Left forelimb (tissue), 1 donor: ENCODE data around the gene PPP2R2D.
"Not testable (repeated sequence)": the region's sequence is repeated elsewhere in the genome, so short reads cannot be mapped to it uniquely, and the experiment has no call there.

Source experiments
- DNase-seq: peaks from one replicate; pipeline ENCODE4 v3.0.0-alpha.2; 2018; ENCODE audit warnings: low spot score

The PPP2R2D gene

DNA sequence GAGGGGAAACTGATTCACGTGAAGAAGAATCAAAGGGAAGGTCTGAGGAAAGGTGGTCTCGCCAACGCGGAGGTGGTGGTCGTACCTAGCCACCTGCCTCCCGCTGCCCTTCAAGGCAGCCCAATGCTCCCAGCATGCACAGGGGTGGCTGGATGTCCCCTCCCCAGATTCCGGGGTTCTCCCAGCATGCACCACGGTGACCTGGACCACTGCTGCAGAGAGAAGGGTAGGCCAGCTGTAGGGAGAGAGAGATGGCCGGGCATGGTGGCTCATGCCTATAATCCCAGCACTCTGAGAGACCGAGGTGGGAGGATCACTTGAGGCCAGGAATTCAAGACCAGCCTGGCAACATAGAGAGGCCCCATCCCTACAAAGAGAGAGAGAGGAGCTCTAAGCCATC, 32.4 kb upstream of the PPP2R2D start:
- DNase-seq = no peak

DNA sequence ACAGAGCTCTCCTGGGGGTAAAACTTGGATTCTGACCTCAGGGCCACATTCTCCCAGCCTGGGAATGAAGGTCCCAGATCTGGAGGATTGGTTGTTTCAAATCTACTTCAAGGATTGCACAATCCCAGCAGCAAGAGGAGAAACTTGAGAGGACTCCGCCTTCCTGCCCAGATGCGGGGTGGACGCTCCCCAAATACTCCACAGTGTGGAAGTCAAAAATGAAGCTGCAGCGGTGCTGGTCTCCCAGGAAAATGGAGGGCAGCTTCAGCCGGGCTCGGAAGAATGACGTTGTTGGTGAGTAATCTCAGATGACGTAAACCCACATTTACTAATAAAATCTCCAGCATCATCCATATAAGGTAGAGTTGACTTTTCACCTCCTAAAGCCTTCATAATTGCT, 31.5 kb upstream of the PPP2R2D start:
- peak; percentile 22 for DNase-seq

DNA sequence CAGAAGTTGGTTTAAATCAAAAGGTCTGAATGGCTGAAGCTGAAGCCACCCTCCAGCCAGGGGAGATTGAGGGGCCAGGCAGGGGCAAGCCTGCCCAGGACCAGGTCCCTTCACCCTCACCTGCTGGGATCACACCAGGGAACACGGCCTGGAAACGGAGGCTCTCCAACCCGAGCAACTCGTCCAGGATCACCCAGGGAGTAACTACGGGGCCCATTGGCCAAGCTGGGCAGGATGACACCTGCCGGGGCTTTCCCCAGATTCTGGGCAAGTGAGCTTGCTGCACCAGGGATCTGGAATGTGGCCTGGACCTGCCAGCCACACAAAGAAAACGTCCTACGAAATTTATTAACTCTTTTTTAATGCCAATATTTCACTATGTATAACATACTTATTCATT, 30.4 kb upstream of the PPP2R2D start:
- DNase-seq = peak; percentile 64

DNA sequence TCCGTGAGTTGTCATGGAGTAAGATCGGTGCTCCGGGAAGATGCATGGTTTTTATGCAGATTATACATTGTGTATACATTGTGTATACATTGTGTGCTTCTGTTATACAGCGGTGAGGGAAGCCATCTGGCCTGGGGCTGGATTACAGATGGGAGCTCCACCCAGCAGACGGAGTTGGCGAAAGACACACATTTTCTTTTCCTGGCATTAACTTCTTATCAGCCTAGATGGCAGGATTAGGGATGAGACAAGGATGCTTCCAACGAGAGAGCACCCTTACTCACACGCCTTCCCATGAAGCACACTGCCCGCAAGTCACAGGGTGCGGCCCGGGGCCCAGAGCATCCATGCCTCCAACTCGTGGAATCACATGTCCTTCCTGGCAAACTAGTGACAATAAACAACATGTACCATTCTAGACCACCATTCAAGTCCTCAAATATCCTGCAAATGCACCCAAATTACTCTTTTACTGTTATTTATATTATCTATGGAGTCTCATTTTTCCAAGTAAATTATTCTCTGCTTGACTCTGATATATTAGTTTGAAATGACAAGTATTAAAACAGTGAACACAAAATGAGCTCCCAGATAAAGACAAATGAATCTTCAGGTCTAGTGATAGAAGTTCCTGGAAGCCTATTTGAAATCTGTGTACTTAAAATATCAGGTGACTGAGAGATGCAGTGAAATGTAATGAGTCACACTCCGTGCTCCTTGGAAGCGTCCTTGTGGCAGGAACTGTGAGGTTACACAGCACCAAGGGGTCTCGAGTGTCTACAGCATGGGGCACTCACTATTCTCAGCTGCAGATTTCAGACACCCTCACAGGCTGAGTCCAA, 29.8 kb upstream of the PPP2R2D start:
- DNase-seq = no peak

DNA sequence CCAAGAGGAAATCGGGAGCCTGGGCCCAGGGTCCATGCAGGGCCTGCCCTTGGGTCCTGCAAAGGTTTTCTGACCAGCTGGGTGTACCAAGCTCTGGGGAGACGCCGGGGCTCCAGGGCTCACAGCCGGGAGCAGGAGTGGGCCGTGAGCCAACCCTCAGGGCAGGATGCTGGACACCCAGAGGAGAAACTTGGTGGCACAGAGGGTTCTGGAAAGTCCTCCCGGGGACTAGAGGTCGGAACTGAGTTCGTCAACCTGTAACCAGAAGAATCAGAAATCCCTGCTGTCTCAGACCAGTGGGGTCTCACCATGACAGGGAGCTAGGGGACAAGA, 29.2 kb upstream of the PPP2R2D start:
- peak; percentile 48 for DNase-seq

DNA sequence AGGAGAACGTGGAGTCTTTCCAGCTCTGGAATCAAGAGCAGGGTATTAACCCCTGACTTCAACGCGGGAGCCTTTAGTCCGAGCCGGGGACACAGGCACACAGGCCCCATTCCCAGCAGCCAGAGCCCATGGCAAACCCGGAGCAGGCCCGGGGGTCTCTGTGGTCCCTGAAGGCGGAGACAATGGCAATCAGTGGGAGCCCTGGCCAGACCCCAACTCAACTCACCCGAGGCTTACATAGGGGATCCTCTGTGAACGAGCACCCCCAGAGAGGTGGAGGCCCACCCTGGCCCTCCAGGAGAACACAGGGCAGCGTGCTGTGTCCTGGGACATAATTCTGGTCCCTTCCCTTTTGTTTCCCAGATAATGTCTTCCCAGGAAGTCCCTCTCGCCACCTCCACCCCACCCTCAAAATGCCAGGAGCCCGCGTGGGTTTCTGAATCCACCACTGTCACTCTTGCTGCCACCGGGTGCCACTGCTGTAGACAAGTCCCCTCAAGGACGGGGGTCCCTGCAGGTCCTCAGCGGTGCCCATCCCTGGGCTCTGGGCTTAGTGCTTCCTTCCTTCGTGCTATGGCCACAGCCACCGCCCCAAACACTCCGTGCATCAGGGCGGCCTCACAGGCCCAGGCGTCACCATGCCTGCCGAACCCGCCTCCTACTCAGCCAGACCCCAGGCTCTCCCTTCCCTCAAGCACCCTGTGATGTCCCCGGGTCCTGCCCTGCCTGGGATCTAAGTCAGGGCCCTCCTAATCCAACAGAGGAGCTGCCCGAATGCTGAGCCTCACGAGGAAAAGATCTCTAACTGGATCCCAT, 28.6 kb upstream of the PPP2R2D start:
- peak; percentile 44 for DNase-seq

DNA sequence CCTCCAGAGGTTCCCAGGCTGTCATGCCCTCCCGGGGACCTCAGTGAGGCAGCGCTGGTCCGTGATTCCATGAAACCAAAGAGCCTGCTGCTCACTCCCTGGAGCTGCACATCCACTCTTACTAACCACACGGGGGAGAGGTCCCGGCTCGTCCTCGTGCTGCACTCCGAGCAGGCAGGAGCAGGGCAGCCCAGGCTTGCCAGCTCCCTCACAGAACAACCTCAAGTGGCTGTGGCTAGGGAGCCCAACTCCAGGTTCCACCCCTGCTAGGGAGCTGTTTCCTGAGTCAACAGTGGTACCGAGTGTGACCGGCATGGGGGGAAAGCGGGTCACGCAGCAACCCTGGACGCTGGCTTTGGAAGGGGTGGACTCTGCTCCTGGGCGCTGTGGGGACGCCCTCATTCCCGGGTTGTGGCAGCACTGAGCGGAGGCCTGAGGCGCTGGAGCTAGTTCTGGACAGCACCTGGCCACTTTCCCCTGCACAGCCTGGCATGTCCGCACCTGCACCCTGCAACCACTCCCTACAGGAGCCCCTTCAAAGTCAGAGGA, 27.9 kb upstream of the PPP2R2D start:
- peak; percentile 55 for DNase-seq

DNA sequence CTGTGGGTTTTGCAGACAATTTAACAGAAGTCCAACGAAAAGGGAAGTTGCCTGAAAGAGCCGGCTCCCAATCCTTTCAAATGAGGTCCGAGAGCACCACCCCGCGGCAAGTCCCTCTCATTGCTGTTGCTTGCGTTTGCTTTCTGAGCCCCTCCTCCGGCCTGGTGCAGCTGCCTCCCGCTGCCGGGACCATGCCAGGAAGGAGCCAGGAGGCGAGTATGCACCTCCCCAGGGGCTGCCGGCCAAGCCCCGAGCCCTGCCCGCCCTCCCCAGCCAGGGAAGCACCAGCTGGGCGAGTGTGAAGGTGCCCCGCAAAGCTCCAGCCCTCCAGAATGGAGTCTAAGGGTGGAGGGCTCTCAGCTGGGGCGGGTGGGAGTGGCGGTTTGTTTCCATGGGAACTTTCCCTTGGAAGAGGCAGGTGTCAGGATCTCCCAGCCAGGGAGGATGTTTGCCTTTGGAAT, 25.8 kb upstream of the PPP2R2D start:
- DNase-seq = peak; percentile 87

DNA sequence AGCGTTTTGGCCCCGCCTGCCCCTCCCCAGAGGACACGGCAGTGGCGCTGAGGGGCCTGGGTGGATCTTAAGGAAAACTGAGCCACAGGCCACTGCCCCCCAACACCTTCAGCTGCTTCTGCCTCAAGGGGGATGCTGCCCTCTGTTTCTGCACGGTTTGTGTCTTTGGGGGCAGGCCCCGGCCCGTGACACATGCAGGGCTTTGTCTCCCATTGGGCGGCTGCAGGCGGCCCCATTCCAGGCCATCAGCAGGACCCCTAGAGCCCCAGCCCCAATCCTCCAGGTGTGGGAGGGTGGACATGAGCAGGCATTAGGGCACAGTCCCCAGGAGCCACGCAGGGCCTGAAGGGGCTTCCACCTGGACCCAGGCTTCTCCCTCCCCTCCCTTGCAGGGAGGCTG, 25.3 kb upstream of the PPP2R2D start:
- DNase-seq = no peak

DNA sequence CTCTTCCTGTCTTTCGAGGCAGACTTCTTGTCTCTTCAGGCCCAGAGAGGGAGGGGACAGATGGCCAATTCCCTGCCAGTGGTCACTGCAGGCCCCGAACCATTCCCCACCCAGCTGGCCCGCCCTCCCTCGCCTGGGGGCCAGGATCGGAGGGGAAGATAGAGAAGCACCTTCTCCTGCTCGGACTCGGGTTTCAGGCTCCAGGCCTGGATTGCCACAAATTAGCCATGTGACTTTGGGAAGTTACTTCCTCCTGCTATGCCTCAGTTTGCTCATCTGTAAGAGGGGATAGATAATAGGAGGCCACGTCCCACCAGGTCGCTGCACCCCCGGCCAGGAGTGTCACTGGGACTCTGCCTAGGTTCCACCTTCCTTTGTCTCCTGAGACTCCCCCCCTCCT, 24.8 kb upstream of the PPP2R2D start:
- DNase-seq = peak; percentile 61

DNA sequence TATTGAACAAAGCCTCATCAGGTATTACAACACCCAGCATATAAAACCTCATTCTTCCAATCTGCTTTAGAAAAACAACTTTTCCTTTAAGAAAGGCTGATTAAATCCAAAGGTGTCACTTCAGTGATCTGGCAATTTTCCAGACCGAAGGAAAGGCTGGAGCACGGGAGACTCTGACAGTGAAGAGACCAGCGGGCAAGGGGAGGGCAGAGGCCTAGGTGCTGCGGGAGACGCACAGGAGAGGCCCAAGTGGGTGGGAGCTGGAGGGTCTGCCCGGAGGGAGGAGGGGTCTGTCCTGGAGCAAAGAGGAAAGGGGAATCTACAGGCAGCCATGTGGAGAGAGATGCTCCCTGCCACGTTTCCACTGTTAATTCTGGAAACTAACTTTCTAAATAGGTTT, 24.3 kb upstream of the PPP2R2D start:
- peak; percentile 46 for DNase-seq

DNA sequence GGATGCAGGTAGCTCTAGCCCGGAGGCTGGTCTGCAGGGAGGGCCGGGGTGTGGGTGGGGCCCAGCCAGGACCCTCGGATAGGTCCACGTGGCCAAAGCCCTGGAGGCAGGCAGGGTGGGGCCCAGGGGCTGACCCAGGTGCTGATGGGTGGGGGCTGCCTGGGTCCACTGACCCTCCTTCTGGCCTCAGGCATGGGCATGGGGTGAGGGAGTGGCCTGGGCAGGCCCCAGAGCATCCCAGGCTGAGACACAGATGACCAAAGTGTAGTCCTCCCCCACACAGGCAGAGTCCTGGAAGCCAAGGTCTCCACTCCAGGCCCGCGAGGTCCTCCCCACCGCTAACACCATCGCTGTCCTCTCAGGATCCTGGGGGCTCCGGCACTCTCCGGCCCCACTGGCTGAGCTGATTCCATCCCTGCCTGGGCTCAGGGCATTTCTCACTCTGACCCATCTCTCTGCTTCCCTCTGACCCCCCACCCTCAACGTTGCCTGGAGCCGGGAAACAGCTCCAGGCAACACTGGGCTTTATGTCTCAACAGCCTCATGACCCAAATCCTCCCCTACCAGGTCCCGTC, 20.7 kb upstream of the PPP2R2D start:
- no peak for DNase-seq

DNA sequence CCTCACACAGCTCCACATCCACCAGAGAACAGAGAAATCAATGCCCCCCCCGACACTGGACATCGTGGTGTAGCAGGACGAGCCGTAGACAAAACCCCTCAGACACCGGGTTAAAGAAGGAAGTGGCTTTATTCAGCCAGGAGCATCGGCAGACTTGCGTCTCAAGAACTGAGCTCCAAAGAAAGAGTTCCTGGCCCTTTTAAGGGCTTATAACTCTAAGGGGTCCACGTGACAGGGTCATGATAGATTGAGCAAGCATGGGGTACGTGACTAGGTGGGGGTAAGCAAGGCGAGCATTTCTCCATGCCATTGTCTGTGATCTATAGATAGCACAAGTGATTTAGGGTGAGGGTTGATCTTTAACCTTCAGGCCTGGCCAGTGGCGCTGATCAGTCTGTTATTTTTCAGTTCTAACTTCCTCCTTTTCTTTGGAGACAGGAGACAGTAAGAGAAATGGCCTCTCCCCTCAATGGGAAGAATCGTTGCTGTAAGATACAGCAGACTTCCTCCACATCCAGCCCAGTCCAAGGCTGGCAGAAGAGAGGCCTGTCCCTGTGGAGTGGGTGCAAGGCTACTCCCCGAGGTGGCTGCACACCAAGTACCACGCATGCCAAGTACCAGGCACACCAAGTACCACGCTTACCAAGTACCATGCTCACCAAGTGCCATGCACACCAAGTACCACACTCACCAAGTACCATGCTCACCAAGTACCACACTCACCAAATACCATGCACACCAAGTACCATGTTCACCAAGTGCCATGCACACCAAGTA, 19.5 kb upstream of the PPP2R2D start:
- DNase-seq = no peak

DNA sequence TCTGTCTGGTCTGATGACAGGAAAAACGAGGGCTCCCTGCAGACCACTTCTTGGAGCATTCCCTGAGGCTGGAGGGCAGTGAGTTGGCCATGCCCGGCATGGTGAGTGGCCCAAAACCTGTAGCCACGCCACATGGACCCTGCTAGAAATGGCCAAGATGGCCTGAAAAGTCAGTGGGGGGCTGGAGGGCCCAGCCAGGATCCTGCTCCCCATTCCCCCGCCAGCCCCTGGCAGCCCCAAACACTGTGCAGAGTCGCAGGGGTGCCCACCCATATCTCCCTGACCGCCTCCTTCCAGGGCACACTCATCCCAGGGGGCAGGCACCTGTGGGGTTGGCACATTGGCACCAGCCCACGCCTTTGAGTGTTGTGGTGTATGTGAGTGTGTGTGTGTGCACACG, 18.7 kb upstream of the PPP2R2D start:
- DNase-seq = no peak

DNA sequence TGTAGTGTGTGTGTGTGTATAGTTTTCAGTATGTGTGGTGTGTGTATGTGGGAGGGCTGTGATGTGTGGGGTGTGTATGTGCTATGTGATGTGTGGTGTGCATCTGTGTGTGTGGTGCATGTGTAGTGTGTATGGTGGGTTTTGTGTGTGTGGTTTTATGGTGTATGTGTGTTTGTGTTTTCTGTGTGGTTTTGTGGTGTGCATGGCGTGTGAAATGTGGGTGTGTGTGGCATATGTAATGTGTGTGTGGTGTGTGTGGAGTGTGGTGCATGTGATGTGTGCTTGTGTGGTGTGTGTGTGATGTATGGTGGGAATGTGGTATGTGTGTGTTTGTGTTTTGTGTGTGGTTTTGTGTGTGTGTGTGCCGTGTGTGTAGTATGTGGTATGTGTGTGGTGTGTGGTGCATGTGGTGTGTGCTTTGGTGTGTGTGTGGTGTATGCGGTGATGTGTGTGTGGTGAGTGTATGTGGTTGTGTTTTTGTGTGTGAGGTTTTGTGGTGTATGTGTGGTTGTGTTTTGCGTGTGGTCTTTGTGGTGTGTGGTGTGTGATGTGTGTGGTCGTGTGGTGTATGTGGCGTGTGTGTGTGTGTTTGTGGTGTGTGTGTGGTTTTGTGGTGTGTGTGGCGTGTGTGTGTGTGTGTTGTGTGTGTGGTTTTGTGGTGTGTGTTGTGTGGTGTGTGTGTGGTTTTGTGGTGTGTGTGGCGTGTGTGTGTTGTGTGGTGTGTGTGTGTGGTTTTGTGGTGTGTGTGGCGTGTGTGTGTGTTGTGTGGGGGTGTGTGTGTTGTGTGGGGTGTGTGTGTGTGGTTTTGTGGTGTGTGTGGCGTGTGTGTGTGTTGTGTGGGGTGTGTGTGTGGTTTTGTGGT, 18.0 kb upstream of the PPP2R2D start:
- DNase-seq = no peak

DNA sequence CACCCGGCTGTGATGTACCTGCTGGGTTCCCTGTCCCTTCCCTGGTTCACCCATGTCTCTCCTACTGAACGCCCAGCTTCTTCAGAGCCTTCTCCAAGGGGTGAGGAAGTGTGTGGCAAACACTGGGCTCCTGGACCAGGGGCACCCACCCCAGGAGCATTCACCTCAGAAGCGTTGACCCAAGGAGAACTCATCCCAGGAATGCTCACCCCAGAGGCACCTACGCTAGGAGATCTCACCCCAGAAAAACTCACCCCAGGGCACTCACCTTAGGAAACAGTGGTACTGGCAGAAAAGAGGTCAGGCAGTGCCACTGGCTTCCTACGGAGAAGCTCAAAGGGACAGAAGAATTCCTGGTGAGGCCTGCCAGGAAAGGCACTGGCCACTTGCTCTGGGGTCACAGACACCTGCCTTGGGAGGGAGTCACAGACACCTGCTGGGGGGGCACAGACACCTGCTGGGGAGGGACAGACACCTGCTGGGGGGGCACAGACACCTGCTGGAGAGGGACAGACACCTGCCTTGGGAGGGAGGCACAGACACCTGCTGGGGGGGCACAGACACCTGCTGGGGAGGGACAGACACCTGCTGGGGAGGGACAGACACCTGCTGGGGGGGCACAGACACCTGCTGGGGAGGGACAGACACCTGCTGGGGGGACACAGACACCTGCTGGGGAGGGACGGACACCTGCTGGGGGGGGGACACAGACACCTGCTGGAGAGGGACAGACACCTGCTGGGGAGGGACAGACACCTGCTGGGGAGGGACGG, 17.0 kb upstream of the PPP2R2D start:
- DNase-seq = not testable (repeated sequence)

DNA sequence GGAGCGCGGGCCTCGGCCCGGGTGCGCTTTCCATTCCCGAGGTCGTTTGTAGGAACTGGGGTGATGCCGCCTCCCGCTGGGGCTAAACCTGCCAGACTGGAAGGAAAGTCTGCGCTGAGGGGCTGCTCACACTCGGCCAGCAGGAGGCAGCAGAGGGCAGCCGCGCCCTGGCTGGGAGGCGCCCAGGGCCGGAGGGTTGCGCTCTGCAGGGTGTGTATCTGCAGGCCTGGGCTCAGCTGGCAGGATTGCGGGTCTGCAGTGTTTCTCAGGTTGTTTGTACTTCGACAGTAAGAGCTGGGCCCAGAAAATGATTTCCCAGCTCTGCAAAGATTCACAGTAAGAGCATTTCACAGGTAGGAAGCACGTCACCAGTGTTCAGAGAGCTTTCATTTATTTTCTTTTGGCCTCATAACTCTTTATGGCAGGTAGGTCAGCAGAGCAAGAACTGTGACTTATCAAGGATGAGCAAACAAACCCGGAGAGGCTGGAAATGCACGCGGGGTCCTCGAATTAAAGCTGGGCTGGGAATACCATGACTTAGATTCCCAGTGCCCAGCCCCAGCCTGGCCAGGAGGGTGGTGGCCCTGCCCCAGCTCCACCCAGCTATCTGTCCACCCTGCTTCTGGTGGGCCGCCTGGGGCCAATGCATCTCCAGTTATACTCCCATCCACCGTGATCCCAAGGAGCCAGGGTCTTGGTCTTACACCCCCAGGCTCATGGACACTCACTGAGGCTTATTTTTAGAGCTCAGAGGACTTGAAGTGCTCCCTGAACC, 15.2 kb upstream of the PPP2R2D start:
- no peak for DNase-seq

DNA sequence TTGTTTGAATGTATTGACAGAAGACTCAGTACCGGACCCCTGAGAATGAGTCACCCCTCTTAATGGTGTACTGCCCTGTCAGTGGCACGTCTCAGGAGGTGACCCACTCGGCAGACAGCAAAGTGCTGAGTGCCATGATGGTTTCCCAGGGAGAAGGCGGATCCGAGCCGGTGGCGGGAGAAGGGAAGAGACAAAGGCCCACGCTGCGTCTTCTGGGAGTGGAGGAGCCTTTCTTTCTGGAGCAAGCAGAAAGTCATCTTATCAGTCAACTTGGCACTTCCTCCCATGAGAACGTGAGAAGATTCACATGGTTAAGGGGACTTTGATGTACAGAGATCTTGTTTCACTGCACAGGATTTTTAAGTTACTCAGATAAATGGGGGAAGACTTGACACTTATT, 14.6 kb upstream of the PPP2R2D start:
- no peak for DNase-seq

DNA sequence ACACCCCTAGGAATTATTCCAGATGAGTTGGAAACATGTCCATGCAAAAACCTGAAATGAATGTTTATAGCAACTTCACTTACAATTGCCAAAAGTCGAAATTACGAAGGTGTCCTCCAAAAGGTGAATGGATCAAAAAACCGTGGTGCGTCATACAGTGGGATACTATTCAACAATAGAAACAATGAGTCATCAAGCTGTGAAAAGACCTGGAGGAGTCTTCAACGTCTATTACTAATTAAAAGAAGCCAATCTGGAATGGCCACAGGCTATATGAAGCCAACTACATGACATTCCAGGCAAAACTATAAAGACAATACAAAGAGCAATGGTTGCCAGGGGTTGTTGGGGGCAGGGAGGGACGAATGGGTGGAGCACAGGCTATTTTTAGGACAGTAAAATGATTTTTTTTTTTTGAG, 12.6 kb upstream of the PPP2R2D start:
- no peak for DNase-seq
